GM06990 (cell line): ENCODE measurements around the gene BCL2L11.

ENCODE experiments used
- DNase-seq: peaks from one replicate; pipeline ENCODE4 v3.0.0-alpha.2; 2011; ENCODE audit not compliant: insufficient read length; ENCODE audit errors: extremely low read depth
- H3K27me3 ChIP-seq: replicated peaks from 2 replicates; pipeline ENCODE4 v1.6.0; 2011; ENCODE audit warnings: low read length; ENCODE audit not compliant: control insufficient read depth, insufficient read depth
- H3K36me3 ChIP-seq: 2 replicates; pipeline ENCODE4 v1.5.1; 2011; ENCODE audit warnings: low read length; ENCODE audit not compliant: control insufficient read depth, insufficient read depth
- H3K4me3 ChIP-seq: replicated peaks from 2 replicates; pipeline ENCODE4 v1.5.1; 2011; ENCODE audit warnings: low read depth, mild to moderate bottlenecking, control low read depth, low read length
- TF ChIP-seq, protein P1 (sequence below): IDR thresholded peaks from 2 replicates; pipeline ENCODE4 v1.5.1; 2011; ENCODE audit warnings: low read length, control low read depth, mild to moderate bottlenecking, inconsistent platforms; ENCODE audit not compliant: insufficient read depth, poor library complexity, severe bottlenecking

BCL2L11 gene

GRCh38 chr2:111167076-111167862, 46.6 kb downstream of the BCL2L11 start:
- peak; percentile 33 for DNase-seq
- Histone ChIP-seq H3K36me3 (peaks cover 2% of the 10 kb centered on the region; the same call in 1 of the 2 replicates), H3K27me3 (no peaks in the 10 kb centered on the region; the same call in none of the 2 replicates), H3K4me3 (no peak overlapping the region)
- TF ChIP-seq, protein P1, sequence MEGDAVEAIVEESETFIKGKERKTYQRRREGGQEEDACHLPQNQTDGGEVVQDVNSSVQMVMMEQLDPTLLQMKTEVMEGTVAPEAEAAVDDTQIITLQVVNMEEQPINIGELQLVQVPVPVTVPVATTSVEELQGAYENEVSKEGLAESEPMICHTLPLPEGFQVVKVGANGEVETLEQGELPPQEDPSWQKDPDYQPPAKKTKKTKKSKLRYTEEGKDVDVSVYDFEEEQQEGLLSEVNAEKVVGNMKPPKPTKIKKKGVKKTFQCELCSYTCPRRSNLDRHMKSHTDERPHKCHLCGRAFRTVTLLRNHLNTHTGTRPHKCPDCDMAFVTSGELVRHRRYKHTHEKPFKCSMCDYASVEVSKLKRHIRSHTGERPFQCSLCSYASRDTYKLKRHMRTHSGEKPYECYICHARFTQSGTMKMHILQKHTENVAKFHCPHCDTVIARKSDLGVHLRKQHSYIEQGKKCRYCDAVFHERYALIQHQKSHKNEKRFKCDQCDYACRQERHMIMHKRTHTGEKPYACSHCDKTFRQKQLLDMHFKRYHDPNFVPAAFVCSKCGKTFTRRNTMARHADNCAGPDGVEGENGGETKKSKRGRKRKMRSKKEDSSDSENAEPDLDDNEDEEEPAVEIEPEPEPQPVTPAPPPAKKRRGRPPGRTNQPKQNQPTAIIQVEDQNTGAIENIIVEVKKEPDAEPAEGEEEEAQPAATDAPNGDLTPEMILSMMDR: no peak

DNA sequence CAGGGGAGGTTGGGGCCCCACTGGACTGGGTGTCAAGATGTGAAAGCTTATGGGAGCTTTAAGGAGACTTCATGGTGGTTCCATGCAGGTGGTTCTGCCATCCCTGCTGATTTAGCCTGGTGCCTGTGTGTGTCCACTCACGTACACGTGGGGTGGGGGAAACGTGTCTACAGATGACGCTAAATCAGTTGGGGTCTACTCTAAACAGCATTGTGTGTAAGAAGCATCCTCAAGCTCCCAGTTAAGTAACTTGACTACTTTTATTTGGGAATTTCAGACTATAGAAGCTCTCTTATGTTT, 47.1 kb downstream of the BCL2L11 start:
- H3K27me3 ChIP-seq: no peaks in the 10 kb centered on the region; the same call in none of the 2 replicates

GRCh38 chr2:111168528-111169239, 48.0 kb downstream of the BCL2L11 start:
- TF ChIP-seq, protein P1: no peak
- Histone ChIP-seq H3K36me3 (peaks cover 2% of the 10 kb centered on the region; the same call in 1 of the 2 replicates), H3K4me3 (no peak overlapping the region), H3K27me3 (no peaks in the 10 kb centered on the region; the same call in none of the 2 replicates)
- DNase-seq: peak; percentile 45

More for the DNA sequence above, 47.1 kb downstream of the BCL2L11 start:
- DNase-seq: no peak
- peaks cover 2% of the 10 kb centered on the region; the same call in 1 of the 2 replicates for H3K36me3 ChIP-seq
- TF ChIP-seq, protein P1: no peak
- no peak overlapping the region for H3K4me3 ChIP-seq

DNA sequence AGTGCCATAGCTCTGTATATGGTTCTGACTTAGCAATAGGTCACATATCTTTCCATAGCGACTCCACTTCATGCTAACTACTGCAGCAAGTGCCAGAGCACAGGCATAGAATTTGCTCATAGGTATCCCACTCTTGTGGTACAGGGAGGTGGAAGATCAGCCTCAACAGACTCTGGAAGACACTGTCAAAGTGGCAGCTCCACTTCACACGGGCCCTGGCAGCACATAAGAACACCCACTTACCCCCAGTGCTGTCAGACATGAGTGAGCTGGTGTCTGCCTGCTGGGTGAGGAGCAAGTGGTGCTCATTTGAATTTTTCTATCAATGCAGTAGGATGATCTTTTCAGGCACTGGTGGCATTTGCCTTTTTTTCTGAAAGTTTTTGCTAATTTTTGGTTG, 48.6 kb downstream of the BCL2L11 start:
- no peak for DNase-seq
- no peak overlapping the region for H3K4me3 ChIP-seq
- H3K36me3 ChIP-seq: peaks cover 2% of the 10 kb centered on the region; the same call in 1 of the 2 replicates
- TF ChIP-seq, protein P1: no peak
- no peaks in the 10 kb centered on the region; the same call in none of the 2 replicates for H3K27me3 ChIP-seq

DNA sequence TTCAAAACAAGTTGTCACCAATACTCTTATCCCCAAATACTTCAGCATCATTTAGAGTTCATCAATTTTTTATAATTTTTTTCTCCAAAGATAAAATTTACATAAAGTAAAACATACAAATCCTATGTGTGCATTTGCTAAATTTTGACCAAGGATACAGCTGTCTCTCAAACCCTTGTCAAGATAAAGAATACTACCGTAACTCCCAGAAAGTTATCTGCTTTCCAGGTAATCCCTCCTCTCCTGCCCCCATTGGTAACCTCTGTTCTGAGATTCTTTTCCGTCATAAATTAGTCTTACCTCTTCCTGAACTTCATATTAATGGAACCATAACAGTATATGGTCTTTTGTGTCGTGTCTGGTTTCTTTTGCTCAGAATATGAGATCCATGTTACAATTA, 49.2 kb downstream of the BCL2L11 start:
- Histone ChIP-seq H3K4me3 (no peak overlapping the region), H3K36me3 (peaks cover 2% of the 10 kb centered on the region; the same call in 1 of the 2 replicates), H3K27me3 (no peaks in the 10 kb centered on the region; the same call in none of the 2 replicates)
- no peak for DNase-seq
- TF ChIP-seq, protein P1: no peak
